Common myeloid progenitor, CD34-positive (primary cell): Measurements from ENCODE around the gene OPCML.

Experiments used
- CTCF ChIA-PET: fragments of 350-600 bp; sonication (Branson Sonifier 250); formaldehyde crosslinking; loops from one replicate; lab custom pipeline; 2021; ENCODE audit warnings: antibody characterized with exemption; lab: Charles Lee
- POLR2A ChIA-PET: fragments of 350-600 bp; sonication (Branson Sonifier 250); formaldehyde crosslinking; loops from one replicate; lab custom pipeline; 2021; ENCODE audit warnings: antibody characterized with exemption; lab: Charles Lee
- DNase-seq, 3 donors: peaks; one replicate each; pipeline versions ENCODE4 v3.0.0 to v3.0.0-alpha.2; 2013
- H3K27ac ChIP-seq, 2 experiments: 1 replicate in 1 of 2; 2 replicates in 1 of 2; pipeline ENCODE4 v1.7.0; 2013; ENCODE audit warnings: inconsistent platforms in 2 of 2, low read length in 2 of 2, mild to moderate bottlenecking in 2 of 2, low read depth in 1 of 2, moderate library complexity in 1 of 2; ENCODE audit not compliant: severe bottlenecking in 2 of 2, insufficient read depth in 1 of 2, poor library complexity in 1 of 2
- H3K27me3 ChIP-seq, 5 experiments: replicated peaks in 2 of 5; 1 replicate in 3 of 5; 2 replicates in 2 of 5; pipeline versions ENCODE4 v1.6.1 to v1.7.0; 2013; ENCODE audit warnings: low read length in 4 of 5, mild to moderate bottlenecking in 2 of 5, moderate library complexity in 2 of 5, inconsistent platforms in 1 of 5; ENCODE audit not compliant: insufficient read depth in 5 of 5, control insufficient read depth in 4 of 5
- H3K36me3 ChIP-seq, 4 experiments: 1 replicate in 2 of 4; 2 replicates in 2 of 4; pipeline versions ENCODE4 v1.6.1 to v1.7.0; 2013; ENCODE audit warnings: low read length in 3 of 4, control low read depth in 1 of 4, mild to moderate bottlenecking in 1 of 4; ENCODE audit not compliant: control insufficient read depth in 4 of 4, insufficient read depth in 4 of 4
- H3K4me1 ChIP-seq, 4 experiments: 1 replicate in 3 of 4; 2 replicates in 1 of 4; pipeline versions ENCODE4 v1.6.1 to v1.7.1; 2013; ENCODE audit warnings: low read length in 3 of 4, mild to moderate bottlenecking in 3 of 4, control low read depth in 1 of 4, inconsistent platforms in 1 of 4, moderate library complexity in 1 of 4; ENCODE audit not compliant: control insufficient read depth in 4 of 4, insufficient read depth in 4 of 4; ENCODE audit errors: control extremely low read depth in 1 of 4
- H3K4me3 ChIP-seq, 7 experiments: 1 replicate in 4 of 7; 2 replicates in 3 of 7; pipeline versions ENCODE4 v1.5.1 to v1.7.0; 2013; ENCODE audit warnings: mild to moderate bottlenecking in 7 of 7, low read length in 6 of 7, moderate library complexity in 6 of 7, inconsistent platforms in 2 of 7, low read depth in 2 of 7, control low read depth in 1 of 7; ENCODE audit not compliant: insufficient read depth in 4 of 7, control insufficient read depth in 1 of 7; ENCODE audit errors: extremely low read depth in 1 of 7
- H3K9me3 ChIP-seq, 5 experiments: 1 replicate in 4 of 5; 2 replicates in 1 of 5; pipeline versions ENCODE4 v1.6.1 to v1.7.1; 2013; ENCODE audit warnings: low read length in 4 of 5, mild to moderate bottlenecking in 2 of 5, inconsistent platforms in 1 of 5, low read depth in 1 of 5, moderate library complexity in 1 of 5; ENCODE audit not compliant: control insufficient read depth in 4 of 5, insufficient read depth in 2 of 5; ENCODE audit errors: control extremely low read depth in 1 of 5
- WGBS: methylation state at CpG from one replicate; pipeline ENCODE4 v1.1.5; 2013; ENCODE audit not compliant: insufficient coverage; 5-methylcytosine and 5-hydroxymethylcytosine counted together

The OPCML gene

GRCh38 chr11:133243832-133244231 is 288.5 kb downstream of the OPCML start:
- H3K36me3 ChIP-seq, result no peaks in the 10 kb centered on the region
- H3K27ac ChIP-seq, result no peak overlapping the region
- H3K4me3 ChIP-seq, result no peak overlapping the region
- no peaks in the 10 kb centered on the region for H3K4me1 ChIP-seq
- POLR2A ChIA-PET, result no interaction called here
- DNase-seq, result no peak
- 80% methylated on average over 1 of the region's 3 CpGs for WGBS
- CTCF ChIA-PET, result no interaction called here
- H3K9me3 ChIP-seq, result peaks cover 0 to 1% (median 0%) of the 10 kb centered on the region in 5 experiments
- H3K27me3 ChIP-seq, result peaks cover 0 to 13% (median 2%) of the 10 kb centered on the region in 5 experiments

DNA sequence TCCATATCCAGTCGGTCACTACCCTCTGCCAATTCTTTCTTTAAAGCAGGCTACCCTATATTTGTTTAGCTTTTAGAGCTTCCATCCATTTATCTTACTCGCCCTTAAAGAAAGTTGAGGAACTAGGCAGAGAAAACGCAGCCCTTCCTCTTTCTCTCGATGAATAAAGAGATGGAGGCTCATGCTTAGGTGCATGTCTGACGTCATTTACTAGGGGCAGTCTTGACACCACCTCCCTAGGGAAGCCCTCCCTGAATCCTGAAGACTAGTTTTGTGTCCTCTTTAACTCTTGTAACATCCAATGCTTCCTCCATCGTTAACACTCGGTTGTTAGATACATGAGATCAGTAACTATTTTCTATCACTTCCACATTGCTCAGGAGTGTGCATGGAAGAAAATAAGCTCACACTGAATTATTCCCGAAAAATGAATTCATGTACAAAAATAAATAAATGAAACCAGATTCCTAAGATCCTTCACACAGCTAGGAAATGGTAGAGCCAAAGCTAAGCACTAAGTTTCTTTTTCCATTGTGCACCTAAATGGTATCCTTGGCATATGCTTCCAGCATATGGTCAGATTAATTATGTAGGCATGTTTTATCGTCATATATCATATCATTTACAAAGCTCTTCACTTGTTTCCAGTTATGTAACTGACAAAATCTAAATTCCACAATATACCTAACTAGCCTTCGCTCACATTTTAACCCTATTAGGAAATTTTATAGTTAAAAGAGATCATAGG is 291.2 kb downstream of the OPCML start:
- CTCF ChIA-PET, result no interaction called here
- 76% methylated on average over 4 of the region's 10 CpGs for WGBS

GRCh38 chr11:133239575-133239974 is 292.7 kb downstream of the OPCML start:
- POLR2A ChIA-PET, result no interaction called here
- H3K4me1 ChIP-seq, result no peaks in the 10 kb centered on the region
- CTCF ChIA-PET, result no interaction called here
- 84% methylated on average over 7 of the region's 8 CpGs for WGBS
- H3K27ac ChIP-seq, result no peak overlapping the region
- peaks cover 0 to 20% (median 0%) of the 10 kb centered on the region in 5 experiments for H3K27me3 ChIP-seq
- H3K36me3 ChIP-seq, result no peaks in the 10 kb centered on the region
- H3K4me3 ChIP-seq, result no peak overlapping the region
- H3K9me3 ChIP-seq, result no peaks in the 10 kb centered on the region
- no peak for DNase-seq

More for the DNA sequence above, 291.2 kb downstream of the OPCML start:
- Histone ChIP-seq H3K36me3 (no peaks in the 10 kb centered on the region), H3K4me1 (no peaks in the 10 kb centered on the region), H3K4me3 (no peak overlapping the region), H3K27me3 (peaks cover 0 to 19% (median 0%) of the 10 kb centered on the region in 5 experiments), H3K9me3 (peaks cover 0 to 1% (median 0%) of the 10 kb centered on the region in 5 experiments), H3K27ac (no peak overlapping the region)
- POLR2A ChIA-PET, result no interaction called here
- no peak for DNase-seq

- Histone ChIP-seq H3K4me3 (no peak overlapping the region), H3K27me3 (peaks cover 0 to 20% (median 3%) of the 10 kb centered on the region in 5 experiments), H3K4me1 (no peaks in the 10 kb centered on the region), H3K36me3 (no peaks in the 10 kb centered on the region), H3K27ac (no peak overlapping the region), H3K9me3 (peaks cover 0 to under 1% (median 0%) of the 10 kb centered on the region in 5 experiments)
- CTCF ChIA-PET, result no interaction called here
- WGBS, result 86% methylated on average over 8 of the region's 10 CpGs
- POLR2A ChIA-PET, result no interaction called here
- DNase-seq, result no peak
Measured at GRCh38 chr11:133238495-133238894, 293.8 kb downstream of the OPCML start.

DNA sequence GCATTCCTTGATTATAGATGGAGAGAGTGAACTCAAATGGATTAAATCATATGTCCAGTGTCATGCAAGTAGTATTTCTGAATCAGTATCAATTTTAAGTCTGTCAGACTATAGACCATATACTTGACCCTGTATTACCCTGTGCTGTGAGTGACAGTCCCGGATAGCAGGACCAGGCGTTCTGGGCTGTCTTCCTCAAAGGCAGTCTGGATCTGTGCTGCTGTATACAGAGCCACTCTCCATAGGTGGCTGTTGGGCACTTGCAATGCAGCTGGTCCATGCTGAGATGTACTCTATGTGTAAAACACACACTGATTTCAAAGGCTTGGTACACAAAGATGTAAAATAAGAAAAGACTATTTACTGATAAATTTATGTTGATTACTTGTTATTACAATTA is 294.3 kb downstream of the OPCML start:
- no peaks in the 10 kb centered on the region for H3K4me1 ChIP-seq
- no peaks in the 10 kb centered on the region for H3K36me3 ChIP-seq
- WGBS, result 94% methylated on average over 2 of the region's 2 CpGs
- H3K9me3 ChIP-seq, result peaks cover 0 to 5% (median 0%) of the 10 kb centered on the region in 5 experiments
- no peak overlapping the region for H3K27ac ChIP-seq
- DNase-seq, result no peak
- POLR2A ChIA-PET, result no interaction called here
- H3K4me3 ChIP-seq, result no peak overlapping the region
- H3K27me3 ChIP-seq, result peaks cover 0 to 20% (median 3%) of the 10 kb centered on the region in 5 experiments
- CTCF ChIA-PET, result no interaction called here

GRCh38 chr11:133235381-133235780 is 296.9 kb downstream of the OPCML start:
- peaks cover 0 to 16% (median 6%) of the 10 kb centered on the region in 5 experiments for H3K27me3 ChIP-seq
- H3K4me3 ChIP-seq, result no peak overlapping the region
- H3K27ac ChIP-seq, result no peak overlapping the region
- H3K4me1 ChIP-seq, result no peaks in the 10 kb centered on the region
- POLR2A ChIA-PET, result no interaction called here
- DNase-seq, result no peak
- no peaks in the 10 kb centered on the region for H3K36me3 ChIP-seq
- 95% methylated on average over 3 of the region's 3 CpGs for WGBS
- CTCF ChIA-PET, result no interaction called here
- peaks cover 0 to 5% (median 0%) of the 10 kb centered on the region in 5 experiments for H3K9me3 ChIP-seq

- H3K27ac ChIP-seq, result no peak overlapping the region
- H3K9me3 ChIP-seq, result peaks cover 0 to 5% (median 0%) of the 10 kb centered on the region in 5 experiments
- no peak for DNase-seq
- no peaks in the 10 kb centered on the region for H3K36me3 ChIP-seq
- WGBS, result 83% methylated on average over 9 of the region's 9 CpGs
- no peaks in the 10 kb centered on the region for H3K4me1 ChIP-seq
- peaks cover 0 to 21% (median 10%) of the 10 kb centered on the region in 5 experiments for H3K27me3 ChIP-seq
- CTCF ChIA-PET, result no interaction called here
- H3K4me3 ChIP-seq, result no peak overlapping the region
- POLR2A ChIA-PET, result no interaction called here
Measured at GRCh38 chr11:133234883-133235282, 297.4 kb downstream of the OPCML start.
